Measurements from ENCODE around the gene ACTR3C.
A peak's percentile ranks its signal among the peaks of the same experiment; 100 is the strongest.
"Not testable (repeated sequence)": the region's sequence is repeated elsewhere in the genome, so short reads cannot be mapped to it uniquely, and the experiment has no call there.

The ACTR3C gene

GRCh38 chr7:150312649-150313366 lies 10.5 kb downstream of the ACTR3C start:
- DNase-seq, result not testable (repeated sequence)

- no peak for DNase-seq
These were observed 11.6 kb downstream of the ACTR3C start for GRCh38 chr7:150311711-150312110.

- no peak for DNase-seq
These were observed 12.2 kb downstream of the ACTR3C start for GRCh38 chr7:150311146-150311545.

- no peak for DNase-seq
These were observed 14.8 kb downstream of the ACTR3C start for GRCh38 chr7:150308575-150308974.

GRCh38 chr7:150307904-150308303 lies 15.4 kb downstream of the ACTR3C start:
- DNase-seq, result no peak

- no peak for DNase-seq
These were observed 16.2 kb downstream of the ACTR3C start for GRCh38 chr7:150307129-150307528.

GRCh38 chr7:150306377-150306776 lies 17.0 kb downstream of the ACTR3C start:
- not testable (repeated sequence) for DNase-seq

GRCh38 chr7:150305903-150306284 lies 17.5 kb downstream of the ACTR3C start:
- not testable (repeated sequence) for DNase-seq

GRCh38 chr7:150305259-150305902 lies 18.0 kb downstream of the ACTR3C start:
- DNase-seq, result not testable (repeated sequence)

GRCh38 chr7:150304499-150305258 lies 18.7 kb downstream of the ACTR3C start:
- DNase-seq, result not testable (repeated sequence)

- not testable (repeated sequence) for DNase-seq
These were observed 20.4 kb downstream of the ACTR3C start for GRCh38 chr7:150302908-150303310.

GRCh38 chr7:150297978-150298377 lies 25.4 kb downstream of the ACTR3C start:
- DNase-seq, result not testable (repeated sequence)

GRCh38 chr7:150296802-150297201 lies 26.5 kb downstream of the ACTR3C start:
- DNase-seq, result not testable (repeated sequence)

GRCh38 chr7:150295614-150296013 lies 27.7 kb downstream of the ACTR3C start:
- not testable (repeated sequence) for DNase-seq

- DNase-seq, result not testable (repeated sequence)
These were observed 28.3 kb downstream of the ACTR3C start for GRCh38 chr7:150295027-150295426.

GRCh38 chr7:150290317-150290716 lies 33.0 kb downstream of the ACTR3C start:
- not testable (repeated sequence) for DNase-seq

- not testable (repeated sequence) for DNase-seq
These were observed 34.5 kb downstream of the ACTR3C start for GRCh38 chr7:150288816-150289215.

GRCh38 chr7:150287815-150288214 lies 35.5 kb downstream of the ACTR3C start:
- DNase-seq, result not testable (repeated sequence)

GRCh38 chr7:150285849-150286754 lies 37.2 kb downstream of the ACTR3C start:
- not testable (repeated sequence) for DNase-seq

- not testable (repeated sequence) for DNase-seq
These were observed 39.7 kb downstream of the ACTR3C start for GRCh38 chr7:150283608-150284007.

GRCh38 chr7:150283111-150283510 lies 40.2 kb downstream of the ACTR3C start:
- DNase-seq, result not testable (repeated sequence)

- peak; percentile 27 for DNase-seq
These were observed 41.5 kb downstream of the ACTR3C start for GRCh38 chr7:150281681-150282403.

Measured in NCI-H446 treated with DMSO at 0.1 percent for 48 hours (cell line).